Tibial artery (tissue), 4 donors: ENCODE results near the gene PNPLA4.

Experiments used
- DNase-seq, 2 donors: peaks; one replicate each; pipeline ENCODE4 v3.0.0-alpha.2; 2019
- H3K27ac ChIP-seq, 2 donors: fragments of 200-600 bp; sonication (generic) in 1 of 2; 1 replicate in 1 of 2; 2 replicates in 1 of 2; pipeline ENCODE4 v1.5.1; 2018 to 2019; ENCODE audit warnings: mild to moderate bottlenecking in 1 of 2
- H3K27me3 ChIP-seq, 2 donors: fragments of 200-600 bp; sonication (generic) in 1 of 2; one replicate each; pipeline versions ENCODE4 v1.5.1 to v1.6.0; 2016 to 2019
- H3K36me3 ChIP-seq, 3 donors: fragments of 200-600 bp; sonication (generic) in 2 of 3; one replicate each; pipeline ENCODE4 v1.5.1; 2016 to 2019; ENCODE audit warnings: mild to moderate bottlenecking in 2 of 3
- H3K4me1 ChIP-seq, 4 donors: fragments of 200-600 bp; sonication (generic) in 2 of 4; 1 replicate in 3 of 4; 2 replicates in 1 of 4; pipeline ENCODE4 v1.5.1; 2016 to 2019
- H3K4me3 ChIP-seq, 2 donors: fragments of 200-600 bp; sonication (generic) in 1 of 2; 1 replicate in 1 of 2; 2 replicates in 1 of 2; pipeline ENCODE4 v1.5.1; 2018 to 2019; ENCODE audit warnings: mild to moderate bottlenecking in 2 of 2
- H3K9me3 ChIP-seq, 3 donors: fragments of 200-600 bp; sonication (generic) in 1 of 3; one replicate each; pipeline ENCODE4 v1.5.1; 2016 to 2019
- intact Hi-C: fragments of 100-400 bp; cut with DNase I; formaldehyde crosslinking; loops from one replicate; pipeline ENCODE4 v1.15.0; 2023; ENCODE audit warnings: low total_unique reads
- TF ChIP-seq, protein P1 (sequence below), 2 experiments: fragments of 200-600 bp in 1 of 2; fragments of 450-650 bp in 1 of 2; IDR thresholded peaks; one replicate each; pipeline ENCODE4 v1.5.1; 2017 to 2019; ENCODE audit warnings: antibody characterized with exemption in 2 of 2, mild to moderate bottlenecking in 1 of 2, moderate library complexity in 1 of 2

PNPLA4 gene

DNA sequence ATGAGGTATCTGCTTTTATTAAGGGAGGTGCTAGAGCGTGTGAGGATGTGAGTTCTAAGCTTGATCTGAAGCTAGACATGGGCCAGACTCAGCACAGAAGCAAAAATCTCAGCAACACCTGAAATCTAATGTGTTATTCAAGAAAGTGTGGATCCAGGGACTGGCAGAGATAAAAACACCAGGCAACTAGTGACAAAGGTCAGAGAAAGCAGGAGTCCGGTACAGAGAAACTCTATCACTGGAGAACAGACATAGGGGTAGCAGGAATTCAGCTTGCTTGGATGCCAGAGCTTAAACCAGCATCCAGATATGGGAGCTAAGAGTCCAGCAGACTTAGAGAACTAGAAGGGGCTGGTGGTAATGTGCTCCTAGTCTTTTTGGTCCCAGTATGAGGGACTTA is 50.3 kb downstream of the PNPLA4 start:
- DNase-seq: no peak
- H3K27ac ChIP-seq: no peak overlapping the region
- H3K27me3 ChIP-seq: no peaks in the 10 kb centered on the region
- H3K36me3 ChIP-seq: no peaks in the 10 kb centered on the region
- intact Hi-C loops: no loop called here
- H3K4me1 ChIP-seq: no peaks in the 10 kb centered on the region
- no peak overlapping the region for H3K4me3 ChIP-seq
- TF ChIP-seq, protein P1, sequence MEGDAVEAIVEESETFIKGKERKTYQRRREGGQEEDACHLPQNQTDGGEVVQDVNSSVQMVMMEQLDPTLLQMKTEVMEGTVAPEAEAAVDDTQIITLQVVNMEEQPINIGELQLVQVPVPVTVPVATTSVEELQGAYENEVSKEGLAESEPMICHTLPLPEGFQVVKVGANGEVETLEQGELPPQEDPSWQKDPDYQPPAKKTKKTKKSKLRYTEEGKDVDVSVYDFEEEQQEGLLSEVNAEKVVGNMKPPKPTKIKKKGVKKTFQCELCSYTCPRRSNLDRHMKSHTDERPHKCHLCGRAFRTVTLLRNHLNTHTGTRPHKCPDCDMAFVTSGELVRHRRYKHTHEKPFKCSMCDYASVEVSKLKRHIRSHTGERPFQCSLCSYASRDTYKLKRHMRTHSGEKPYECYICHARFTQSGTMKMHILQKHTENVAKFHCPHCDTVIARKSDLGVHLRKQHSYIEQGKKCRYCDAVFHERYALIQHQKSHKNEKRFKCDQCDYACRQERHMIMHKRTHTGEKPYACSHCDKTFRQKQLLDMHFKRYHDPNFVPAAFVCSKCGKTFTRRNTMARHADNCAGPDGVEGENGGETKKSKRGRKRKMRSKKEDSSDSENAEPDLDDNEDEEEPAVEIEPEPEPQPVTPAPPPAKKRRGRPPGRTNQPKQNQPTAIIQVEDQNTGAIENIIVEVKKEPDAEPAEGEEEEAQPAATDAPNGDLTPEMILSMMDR (IDR thresholded peaks at IDR 0.05): no peak
- no peaks in the 10 kb centered on the region for H3K9me3 ChIP-seq

DNA sequence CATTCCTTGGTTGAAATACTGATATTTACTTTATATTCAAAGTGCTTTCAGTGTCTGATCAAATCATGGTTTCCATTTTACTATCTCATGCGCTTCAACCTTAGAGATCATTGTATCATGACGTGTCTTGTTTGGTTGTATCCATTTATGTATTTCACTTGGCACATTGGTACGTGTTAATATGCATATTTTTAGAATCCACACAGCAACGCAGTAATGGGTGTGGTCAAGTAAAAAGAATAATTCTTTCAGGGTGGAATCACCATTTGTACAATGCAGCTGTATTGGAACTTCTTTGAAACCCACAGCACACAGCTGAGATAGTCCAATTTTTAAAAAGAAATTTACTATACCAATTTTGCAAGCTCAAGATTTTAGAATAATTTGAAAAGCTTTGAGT is 55.2 kb downstream of the PNPLA4 start:
- no peak for DNase-seq
- TF ChIP-seq, protein P1 (IDR thresholded peaks at IDR 0.05): no peak
- Histone ChIP-seq H3K9me3 (peaks cover 0 to 3% (median 0%) of the 10 kb centered on the region in 3 donors), H3K4me1 (no peaks in the 10 kb centered on the region), H3K27me3 (no peaks in the 10 kb centered on the region), H3K36me3 (no peaks in the 10 kb centered on the region), H3K4me3 (no peak overlapping the region), H3K27ac (no peak overlapping the region)
- intact Hi-C loops: no loop called here

DNA sequence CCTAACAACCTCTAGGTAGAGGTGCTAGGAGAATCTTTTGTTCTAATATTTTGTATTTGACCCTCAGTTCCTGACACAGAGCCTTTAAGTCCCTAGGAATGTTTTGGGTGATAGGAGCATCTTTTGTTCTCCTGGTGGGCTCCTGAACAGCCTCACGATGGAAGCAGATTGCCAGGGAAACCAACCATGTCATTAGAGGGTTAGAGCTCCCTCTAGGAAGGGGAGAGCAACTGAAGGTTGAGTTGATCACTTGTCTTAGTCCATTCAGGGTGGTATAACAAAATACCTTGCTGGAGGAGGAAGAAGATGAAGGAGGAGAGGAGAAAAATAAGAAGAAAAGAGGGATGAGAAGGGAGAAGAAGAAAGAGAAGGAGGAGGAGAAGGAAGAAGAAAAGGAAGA is 75.0 kb downstream of the PNPLA4 start:
- Histone ChIP-seq H3K27me3 (no peaks in the 10 kb centered on the region), H3K4me1 (no peaks in the 10 kb centered on the region), H3K4me3 (no peak overlapping the region), H3K36me3 (no peaks in the 10 kb centered on the region), H3K27ac (no peak overlapping the region), H3K9me3 (no peaks in the 10 kb centered on the region)
- intact Hi-C loops: no loop called here
- DNase-seq: no peak
- TF ChIP-seq, protein P1 (IDR thresholded peaks at IDR 0.05): no peak
